ES-I3 (cell line): ENCODE measurements around the gene DRAXIN.

Experiments used
- H3K36me3 ChIP-seq: 2 replicates; pipeline ENCODE4 v1.6.1; 2013; ENCODE audit warnings: mild to moderate bottlenecking, low read length, control low read depth, moderate library complexity; ENCODE audit not compliant: insufficient read depth
- H3K4me1 ChIP-seq: 2 replicates; pipeline ENCODE4 v1.6.1; 2013; ENCODE audit warnings: mild to moderate bottlenecking, control low read depth, low read length; ENCODE audit not compliant: insufficient read depth
- H3K9ac ChIP-seq: 2 replicates; pipeline ENCODE4 v1.6.1; 2013; ENCODE audit warnings: low read depth, mild to moderate bottlenecking, low read length, moderate library complexity
- H3K9me3 ChIP-seq: 2 replicates; pipeline ENCODE4 v1.6.1; 2013; ENCODE audit warnings: mild to moderate bottlenecking, low read length, moderate library complexity; ENCODE audit not compliant: control insufficient read depth, insufficient read depth

The DRAXIN gene

GRCh38 chr1:11774753-11775152, 83.2 kb downstream of the DRAXIN start:
- H3K36me3 ChIP-seq: no peaks in the 10 kb centered on the region
- H3K9me3 ChIP-seq: no peaks in the 10 kb centered on the region
- H3K4me1 ChIP-seq: peaks cover 6% of the 10 kb centered on the region; the same call in 1 of the 2 replicates
- no peak overlapping the region for H3K9ac ChIP-seq
